Activated CD4-positive, alpha-beta T cell treated with anti-CD3 and anti-CD28 coated beads for 36 hours (primary cell): ENCODE measurements around the gene STOML2. TPM values are rescaled to one million over a fixed set of nuclear protein-coding genes. Genes with fewer than 3 reads are reported as not detected.
"Not testable (repeated sequence)": the region's sequence is repeated elsewhere in the genome, so short reads cannot be mapped to it uniquely, and the experiment has no call there.

Experiments used
- ATAC-seq: fragments of 200-7000 bp; cut with Tn5 transposase; one replicate; pipeline ENCODE4 v1.10.0; 2021; ENCODE audit warnings: mild to moderate bottlenecking, moderate library complexity
- CTCF ChIA-PET: fragments of 350-600 bp; sonication (Branson Sonifier 250); formaldehyde crosslinking; loops from one replicate; lab custom pipeline; 2021; ENCODE audit warnings: antibody characterized with exemption; lab: Charles Lee
- POLR2A ChIA-PET: fragments of 350-600 bp; sonication (Branson Sonifier 250); formaldehyde crosslinking; loops from one replicate; lab custom pipeline; 2021; ENCODE audit warnings: antibody characterized with exemption, inconsistent platforms; lab: Charles Lee
- DNase-seq: peaks from one replicate; pipeline ENCODE4 v3.0.0-alpha.2; 2020
- H3K27ac Mint-ChIP-seq: one replicate; pipeline ENCODE4 v1.8.0; 2021; ENCODE audit warnings: mixed read lengths
- H3K27me3 Mint-ChIP-seq: one replicate; pipeline ENCODE4 v1.8.0; 2021; ENCODE audit warnings: mixed read lengths
- H3K36me3 Mint-ChIP-seq: one replicate; pipeline ENCODE4 v1.8.0; 2021; ENCODE audit warnings: low read depth, mixed read lengths
- H3K4me1 Mint-ChIP-seq: one replicate; pipeline ENCODE4 v1.8.0; 2021; ENCODE audit warnings: mixed read lengths
- H3K4me3 Mint-ChIP-seq: one replicate; pipeline ENCODE4 v1.8.0; 2021; ENCODE audit warnings: mild to moderate bottlenecking, moderate library complexity, mixed read lengths
- H3K9me3 Mint-ChIP-seq: one replicate; pipeline ENCODE4 v1.8.0; 2021; ENCODE audit warnings: low read depth, mixed read lengths
- intact Hi-C, 2 experiments: fragments of 100-400 bp; cut with DNase I in 1 of 2; cut with micrococcal nuclease in 1 of 2; formaldehyde crosslinking; loops; one replicate each; pipeline versions ENCODE4 v1.14.2 to v1.15.1; 2022 to 2024; cut with DNase I, micrococcal nuclease
- total RNA-seq, 2 experiments: library from RNA; stranded (reverse); gene quantifications; one replicate each; pipeline ENCODE4 v1.2.3, GENCODE V29; 2021

STOML2 gene
- total RNA-seq: 100 to 1,000 TPM; 169 to 201 TPM

GRCh38 chr9:35102769-35103659, at the start of gene STOML2:
Gene STOML2, minus strand, starts transcription at chr9:35103131. Its CDS starts 37 bp downstream, at chr9:35103094.
- peak; percentile 99 for ATAC-seq
- CTCF ChIA-PET: interaction anchor here (0.5 to 1.8 kb wide), 14 partner anchors 9 to 771 kb away, joined by 3 to 7 read pairs (median 4); partner anchors contain the start of genes ATOSB and FANCG

GRCh38 chr9:35147941-35148563, 45.1 kb upstream of the STOML2 start:
- H3K4me3 Mint-ChIP-seq, H3K27ac Mint-ChIP-seq, intact Hi-C loops, POLR2A ChIA-PET, H3K4me1 Mint-ChIP-seq, ATAC-seq, DNase-seq, H3K27me3 Mint-ChIP-seq: not testable (repeated sequence)
- Mint-ChIP-seq H3K9me3 (peaks cover 29% of the 10 kb centered on the region), H3K36me3 (peaks cover 10% of the 10 kb centered on the region)
- CTCF ChIA-PET: interaction anchor here (0.6 kb wide), 1 partner anchor 14 kb away, joined by 4 read pairs; no protein-coding TSS in a partner anchor

More at GRCh38 chr9:35102769-35103659, at the start of gene STOML2:
- H3K36me3 Mint-ChIP-seq: peaks cover 34% of the 10 kb centered on the region
- DNase-seq: peak; percentile 95
- H3K9me3 Mint-ChIP-seq: no peaks in the 10 kb centered on the region
- intact Hi-C loops: loop anchor here (1.0 to 2.0 kb wide), 5 partner anchors 8 to 712 kb away; partner anchors contain the start of genes HINT2 (in 1 of the 2) and VCP (in 1 of the 2)
- no peaks in the 10 kb centered on the region for H3K27me3 Mint-ChIP-seq
- H3K4me1 Mint-ChIP-seq: peaks cover 25% of the 10 kb centered on the region
- POLR2A ChIA-PET: interaction anchor here (0.5 to 3.2 kb wide), 6 partner anchors 8 to 374 kb away, joined by 3 to 18 read pairs (median 6); partner anchors contain the start of genes ATOSB, FANCG and VCP
- peak within 1 kb of the TSS; percentile 98 for H3K27ac Mint-ChIP-seq
- peak within 1 kb of the TSS; percentile 98 for H3K4me3 Mint-ChIP-seq

- no peak overlapping the region for H3K4me3 Mint-ChIP-seq
- DNase-seq: no peak
- no peak overlapping the region for H3K27ac Mint-ChIP-seq
- no peaks in the 10 kb centered on the region for H3K27me3 Mint-ChIP-seq
- peaks cover 15% of the 10 kb centered on the region for H3K9me3 Mint-ChIP-seq
- ChIA-PET CTCF (no interaction called here), POLR2A (no interaction called here)
- peaks cover 4% of the 10 kb centered on the region for H3K36me3 Mint-ChIP-seq
- H3K4me1 Mint-ChIP-seq: no peaks in the 10 kb centered on the region
- intact Hi-C loops: no loop called here
- ATAC-seq: no peak
Measured at GRCh38 chr9:35142037-35142436, 39.1 kb upstream of the STOML2 start.

GRCh38 chr9:35140093-35140492, 37.2 kb upstream of the STOML2 start:
- H3K4me1 Mint-ChIP-seq: no peaks in the 10 kb centered on the region
- no peaks in the 10 kb centered on the region for H3K27me3 Mint-ChIP-seq
- peaks cover 11% of the 10 kb centered on the region for H3K9me3 Mint-ChIP-seq
- peaks cover 2% of the 10 kb centered on the region for H3K36me3 Mint-ChIP-seq
- DNase-seq (no peak), ATAC-seq (no peak)
- H3K4me3 Mint-ChIP-seq: no peak overlapping the region
- H3K27ac Mint-ChIP-seq: no peak overlapping the region
- POLR2A ChIA-PET: no interaction called here
- intact Hi-C loops: no loop called here
- CTCF ChIA-PET: interaction anchor here (0.8 kb wide), 1 partner anchor 208 kb away, joined by 3 read pairs; no protein-coding TSS in a partner anchor

GRCh38 chr9:35136866-35137265, 33.9 kb upstream of the STOML2 start:
- no peaks in the 10 kb centered on the region for H3K27me3 Mint-ChIP-seq
- DNase-seq: no peak
- no peak for ATAC-seq
- H3K9me3 Mint-ChIP-seq: peaks cover 3% of the 10 kb centered on the region
- intact Hi-C loops: loop anchor here in 1 of 2 experiments (10.0 kb wide), 1 partner anchor 308 kb away; no protein-coding TSS in a partner anchor
- H3K36me3 Mint-ChIP-seq: peaks cover 2% of the 10 kb centered on the region
- POLR2A ChIA-PET: no interaction called here
- no peaks in the 10 kb centered on the region for H3K4me1 Mint-ChIP-seq
- no peak overlapping the region for H3K27ac Mint-ChIP-seq
- H3K4me3 Mint-ChIP-seq: no peak overlapping the region
- CTCF ChIA-PET: no interaction called here

- Mint-ChIP-seq H3K27ac (no peak overlapping the region), H3K4me3 (no peak overlapping the region), H3K27me3 (no peaks in the 10 kb centered on the region), H3K36me3 (peaks cover 2% of the 10 kb centered on the region), H3K9me3 (peaks cover 2% of the 10 kb centered on the region), H3K4me1 (no peaks in the 10 kb centered on the region)
- intact Hi-C loops: loop anchor here in 1 of 2 experiments (10.0 kb wide), 1 partner anchor 309 kb away; no protein-coding TSS in a partner anchor
- ChIA-PET CTCF (interaction anchor here (0.6 to 1.5 kb wide), 6 partner anchors 10 to 597 kb away, joined by 3 to 4 read pairs (median 4); partner anchors contain the start of gene CREB3), POLR2A (no interaction called here)
- ATAC-seq: no peak
- DNase-seq: no peak
Measured at GRCh38 chr9:35135988-35136387, 33.1 kb upstream of the STOML2 start.

GRCh38 chr9:35134920-35135319, 32.0 kb upstream of the STOML2 start:
- Mint-ChIP-seq H3K4me3 (no peak overlapping the region), H3K27me3 (no peaks in the 10 kb centered on the region), H3K9me3 (peaks cover 4% of the 10 kb centered on the region), H3K4me1 (no peaks in the 10 kb centered on the region), H3K36me3 (no peaks in the 10 kb centered on the region), H3K27ac (no peak overlapping the region)
- DNase-seq (no peak), ATAC-seq (no peak)
- POLR2A ChIA-PET: no interaction called here
- CTCF ChIA-PET: interaction anchor here (0.7 to 1.5 kb wide), 4 partner anchors 9 to 833 kb away, joined by 3 to 4 read pairs (median 3); no protein-coding TSS in a partner anchor
- intact Hi-C loops: loop anchor here in 1 of 2 experiments (10.0 kb wide), 1 partner anchor 310 kb away; no protein-coding TSS in a partner anchor

- peak overlapping the region; percentile 87 for H3K27ac Mint-ChIP-seq
- peaks cover 44% of the 10 kb centered on the region for H3K4me1 Mint-ChIP-seq
- POLR2A ChIA-PET: interaction anchor here (0.6 kb wide), 1 partner anchor 321 kb away, joined by 3 read pairs; no protein-coding TSS in a partner anchor
- H3K27me3 Mint-ChIP-seq: no peaks in the 10 kb centered on the region
- ATAC-seq (peak; percentile 66), DNase-seq (peak; percentile 94)
- H3K4me3 Mint-ChIP-seq: peak overlapping the region; percentile 77
- CTCF ChIA-PET: interaction anchor here (0.6 to 2.3 kb wide), 25 partner anchors 8 to 620 kb away, joined by 3 to 15 read pairs (median 4); partner anchors contain the start of genes STOML2 and UNC13B
- no peaks in the 10 kb centered on the region for H3K36me3 Mint-ChIP-seq
- H3K9me3 Mint-ChIP-seq: no peaks in the 10 kb centered on the region
- intact Hi-C loops: loop anchor here (1.0 to 10.0 kb wide), 22 partner anchors 14 to 1078 kb away; partner anchors contain the start of genes HINT2 (in 2 of the 2), STOML2 (in 2 of the 2), CLTA (in 1 of the 2) and CREB3 (in 1 of the 2)
Measured at GRCh38 chr9:35116898-35117551, 14.1 kb upstream of the STOML2 start.

- ATAC-seq: no peak
- CTCF ChIA-PET: interaction anchor here (0.5 to 2.3 kb wide), 19 partner anchors 14 to 619 kb away, joined by 3 to 15 read pairs (median 3); partner anchors contain the start of genes STOML2 and UNC13B
- H3K36me3 Mint-ChIP-seq: no peaks in the 10 kb centered on the region
- H3K9me3 Mint-ChIP-seq: no peaks in the 10 kb centered on the region
- POLR2A ChIA-PET: interaction anchor here (0.6 kb wide), 1 partner anchor 321 kb away, joined by 3 read pairs; no protein-coding TSS in a partner anchor
- H3K27me3 Mint-ChIP-seq: no peaks in the 10 kb centered on the region
- intact Hi-C loops: loop anchor here (1.0 to 10.0 kb wide), 22 partner anchors 13 to 1078 kb away; partner anchors contain the start of genes HINT2 (in 2 of the 2), STOML2 (in 2 of the 2), CLTA (in 1 of the 2) and CREB3 (in 1 of the 2)
- peak overlapping the region; percentile 87 for H3K27ac Mint-ChIP-seq
- peak overlapping the region; percentile 77 for H3K4me3 Mint-ChIP-seq
- no peak for DNase-seq
- H3K4me1 Mint-ChIP-seq: peaks cover 49% of the 10 kb centered on the region
Measured at GRCh38 chr9:35116539-35116897, 13.6 kb upstream of the STOML2 start.
